H54 (cell line): ENCODE measurements around the gene TMEM45A.

ENCODE experiments used
- DNase-seq: peaks from one replicate; pipeline ENCODE4 v3.0.0; 2011; ENCODE audit warnings: low spot score, mixed read lengths; ENCODE audit not compliant: insufficient read length
- FAIRE-seq: peaks from 3 replicates; lab custom pipeline; 2011; peaks lifted over from hg19 to GRCh38; lab: Jason Lieb, UNC
- POLR2A ChIP-seq: IDR thresholded peaks from 2 replicates; pipeline ENCODE4 v1.6.1; 2011; ENCODE audit warnings: low read depth, mild to moderate bottlenecking, low read length

TMEM45A gene

GRCh38 chr3:100588251-100588650 is 95.8 kb downstream of the TMEM45A start:
- FAIRE-seq = no peak
- no peak for DNase-seq
- TF ChIP-seq POLR2A = no peak

GRCh38 chr3:100590114-100590839 is 97.9 kb downstream of the TMEM45A start:
- peak; percentile 26 for DNase-seq
- peak; percentile 98 for FAIRE-seq
- no peak for TF ChIP-seq POLR2A

GRCh38 chr3:100590840-100591147 is 98.4 kb downstream of the TMEM45A start:
- FAIRE-seq = no peak
- TF ChIP-seq POLR2A = no peak
- DNase-seq = no peak

GRCh38 chr3:100591411-100591810 is 99.0 kb downstream of the TMEM45A start:
- no peak for TF ChIP-seq POLR2A
- DNase-seq (no peak), FAIRE-seq (no peak)

GRCh38 chr3:100600181-100601042 is 108.0 kb downstream of the TMEM45A start:
- DNase-seq = no peak
- no peak for TF ChIP-seq POLR2A
- no peak for FAIRE-seq

GRCh38 chr3:100602506-100603444 is 110.4 kb downstream of the TMEM45A start:
- DNase-seq (no peak), FAIRE-seq (no peak)
- no peak for TF ChIP-seq POLR2A

- DNase-seq (no peak), FAIRE-seq (peak; percentile 83)
- TF ChIP-seq POLR2A = no peak
These were observed 111.0 kb downstream of the TMEM45A start for GRCh38 chr3:100603469-100603868.

- no peak for FAIRE-seq
- no peak for TF ChIP-seq POLR2A
- no peak for DNase-seq
These were observed 112.9 kb downstream of the TMEM45A start for GRCh38 chr3:100605358-100605757.

- no peak for FAIRE-seq
- no peak for TF ChIP-seq POLR2A
These were observed 114.6 kb downstream of the TMEM45A start for GRCh38 chr3:100606894-100607512.

GRCh38 chr3:100609305-100609704 is 116.9 kb downstream of the TMEM45A start, which contains the start of gene ADGRG7:
ADGRG7 (plus strand) TSS chr3:100609601; CDS start chr3:100609857, 256 bp downstream.
- TF ChIP-seq POLR2A = no peak
- DNase-seq (no peak), FAIRE-seq (no peak)

More at GRCh38 chr3:100606894-100607512, 114.6 kb downstream of the TMEM45A start:
- no peak for DNase-seq

GRCh38 chr3:100609963-100610362 is 117.5 kb downstream of the TMEM45A start:
- TF ChIP-seq POLR2A = no peak
- FAIRE-seq = no peak
- DNase-seq = no peak

- no peak for FAIRE-seq
- no peak for TF ChIP-seq POLR2A
- no peak for DNase-seq
These were observed 118.8 kb downstream of the TMEM45A start for GRCh38 chr3:100611221-100611620.

- FAIRE-seq (peak; percentile 20), DNase-seq (no peak)
- TF ChIP-seq POLR2A = no peak
These were observed 121.4 kb downstream of the TMEM45A start for GRCh38 chr3:100613721-100614390.
